OCI-LY1 (cell line): ENCODE results near the gene PHC1.
"Not testable (repeated sequence)": the region's sequence is repeated elsewhere in the genome, so short reads cannot be mapped to it uniquely, and the experiment has no call there.

Experiments
- H2AFZ ChIP-seq: fragments of 200-600 bp; sonication (generic), shearing (Covaris generic); 2 replicates; pipeline ENCODE4 v1.6.0; 2014; ENCODE audit warnings: antibody characterized with exemption, mild to moderate bottlenecking, low read length
- H3F3A ChIP-seq: fragments of 200-600 bp; sonication (generic), shearing (Covaris generic); 2 replicates; pipeline ENCODE4 v1.6.0; 2014; ENCODE audit warnings: mild to moderate bottlenecking, antibody characterized with exemption, low read length, moderate library complexity; ENCODE audit not compliant: insufficient read depth
- H3K27ac ChIP-seq: fragments of 200-600 bp; sonication (generic); 2 replicates; pipeline ENCODE4 v1.5.1; 2014; ENCODE audit warnings: low read length, mixed run types, mild to moderate bottlenecking, low read depth; ENCODE audit not compliant: poor library complexity, severe bottlenecking
- H3K27me3 ChIP-seq: fragments of 200-600 bp; sonication (generic); 2 replicates; pipeline ENCODE4 v1.6.0; 2014; ENCODE audit warnings: antibody characterized with exemption, mild to moderate bottlenecking, low read length, moderate library complexity; ENCODE audit not compliant: insufficient read depth
- H3K36me3 ChIP-seq: fragments of 200-600 bp; sonication (generic); 2 replicates; pipeline ENCODE4 v1.6.1; 2014; ENCODE audit warnings: mild to moderate bottlenecking, antibody characterized with exemption, low read length, moderate library complexity, mixed read lengths; ENCODE audit not compliant: insufficient read depth
- H3K4me1 ChIP-seq: fragments of 200-600 bp; sonication (generic); 2 replicates; pipeline ENCODE4 v1.5.1; 2014; ENCODE audit warnings: mild to moderate bottlenecking, low read length, moderate library complexity; ENCODE audit not compliant: insufficient read depth, severe bottlenecking
- H3K4me2 ChIP-seq: fragments of 200-600 bp; sonication (generic), shearing (Covaris generic); 2 replicates; pipeline ENCODE4 v1.6.1; 2014; ENCODE audit warnings: low read length
- H3K4me3 ChIP-seq: fragments of 200-600 bp; sonication (generic); 2 replicates; pipeline ENCODE4 v1.5.1; 2014; ENCODE audit warnings: low read length, low read depth, mild to moderate bottlenecking, mixed read lengths; ENCODE audit not compliant: poor library complexity, severe bottlenecking
- H3K79me2 ChIP-seq: fragments of 200-600 bp; shearing (Covaris generic); 2 replicates; pipeline ENCODE4 v1.6.1; 2016; ENCODE audit warnings: mixed run types, low read length, mixed read lengths; ENCODE audit not compliant: insufficient read depth
- H3K9ac ChIP-seq: fragments of 200-600 bp; sonication (generic), shearing (Covaris generic); 2 replicates; pipeline ENCODE4 v1.6.1; 2014; ENCODE audit warnings: mild to moderate bottlenecking, low read length, mixed read lengths
- H3K9me2 ChIP-seq: fragments of 200-600 bp; sonication (generic), shearing (Covaris generic); 2 replicates; pipeline ENCODE4 v1.6.1; 2014; ENCODE audit warnings: low read depth, mild to moderate bottlenecking, low read length, mixed read lengths
- H3K9me3 ChIP-seq: fragments of 200-600 bp; shearing (Covaris generic); 2 replicates; pipeline ENCODE4 v1.6.1; 2014; ENCODE audit warnings: low read length, mixed read lengths
- H4K20me1 ChIP-seq: fragments of 200-600 bp; sonication (generic), shearing (Covaris generic); 2 replicates; pipeline ENCODE4 v1.6.0; 2016; ENCODE audit warnings: mild to moderate bottlenecking, low read length; ENCODE audit not compliant: insufficient read depth
- CTCF ChIP-seq: fragments of 200-600 bp; sonication (generic), shearing (Covaris generic); IDR thresholded peaks from 2 replicates; pipeline ENCODE4 v1.5.1; 2017; ENCODE audit warnings: mild to moderate bottlenecking, antibody characterized with exemption, low read length, moderate library complexity, mixed read lengths
- EZH2 ChIP-seq: fragments of 200-600 bp; sonication (generic), shearing (Covaris generic); IDR thresholded peaks from 2 replicates; pipeline ENCODE4 v1.8.0; 2017; ENCODE audit warnings: borderline replicate concordance, mixed run types, mild to moderate bottlenecking, antibody characterized with exemption, low read length, moderate library complexity, mixed read lengths

Gene PHC1

DNA sequence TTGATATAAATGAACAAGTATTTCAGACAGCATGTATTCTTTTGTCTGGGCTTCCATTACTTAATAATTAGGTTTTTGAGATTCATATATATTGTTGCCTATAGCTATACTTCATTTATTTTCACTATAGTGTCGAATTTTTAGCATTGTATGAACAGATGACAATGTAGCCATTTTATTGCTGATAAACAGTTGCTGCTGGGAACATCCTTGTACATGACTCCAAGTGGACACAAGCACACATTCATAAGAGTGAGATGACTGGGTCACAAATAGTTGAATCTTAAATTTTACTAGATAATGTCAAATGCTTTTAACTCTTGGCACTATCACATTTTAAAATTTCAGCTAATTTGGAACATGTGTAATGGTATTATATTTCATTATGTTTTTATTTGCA lies 19.3 kb upstream of the PHC1 start:
- no peaks in the 10 kb centered on the region for H3K36me3 ChIP-seq
- no peak overlapping the region for H3K27ac ChIP-seq
- no peak overlapping the region for H2AFZ ChIP-seq
- no peak overlapping the region for H3K9ac ChIP-seq
- no peaks in the 10 kb centered on the region for H4K20me1 ChIP-seq
- no peaks in the 10 kb centered on the region for H3K27me3 ChIP-seq
- no peaks in the 10 kb centered on the region for H3K9me2 ChIP-seq
- no peak overlapping the region for H3K4me2 ChIP-seq
- H3K4me1 ChIP-seq = peaks cover 3% of the 10 kb centered on the region
- H3K9me3 ChIP-seq = peaks cover 3% of the 10 kb centered on the region; the same call in 1 of the 2 replicates
- H3K79me2 ChIP-seq = no peaks in the 10 kb centered on the region
- TF ChIP-seq CTCF (no peak), EZH2 (no peak)
- no peak overlapping the region for H3K4me3 ChIP-seq
- H3F3A ChIP-seq = no peaks in the 10 kb centered on the region

DNA sequence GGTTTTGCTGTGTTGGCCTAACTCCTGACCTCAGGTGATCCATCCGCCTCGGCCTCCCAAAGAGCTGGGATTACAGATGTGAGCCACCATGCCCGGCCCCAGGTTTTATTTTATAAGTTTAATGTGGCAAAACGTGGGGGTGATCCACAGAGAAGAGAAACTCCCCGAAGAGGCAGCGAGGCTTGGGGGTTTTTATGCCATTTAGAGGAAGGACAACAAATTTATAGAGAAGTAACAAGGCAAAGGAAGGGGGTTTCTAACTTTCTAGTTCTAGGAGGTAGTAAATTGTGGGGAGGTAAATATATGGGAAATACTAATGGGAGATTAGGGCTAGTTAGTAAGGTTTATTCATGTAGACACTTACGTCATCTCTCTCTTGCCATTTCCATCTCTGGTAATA lies 17.2 kb upstream of the PHC1 start:
- H3F3A ChIP-seq = no peaks in the 10 kb centered on the region
- no peak overlapping the region for H3K4me3 ChIP-seq
- no peak overlapping the region for H3K9ac ChIP-seq
- no peaks in the 10 kb centered on the region for H4K20me1 ChIP-seq
- no peaks in the 10 kb centered on the region for H3K36me3 ChIP-seq
- H3K9me3 ChIP-seq = peaks cover 3% of the 10 kb centered on the region; the same call in 1 of the 2 replicates
- H3K27me3 ChIP-seq = no peaks in the 10 kb centered on the region
- H2AFZ ChIP-seq = no peak overlapping the region
- no peaks in the 10 kb centered on the region for H3K9me2 ChIP-seq
- no peak overlapping the region for H3K27ac ChIP-seq
- no peaks in the 10 kb centered on the region for H3K79me2 ChIP-seq
- TF ChIP-seq EZH2 (no peak), CTCF (no peak)
- no peaks in the 10 kb centered on the region for H3K4me1 ChIP-seq
- H3K4me2 ChIP-seq = no peak overlapping the region

DNA sequence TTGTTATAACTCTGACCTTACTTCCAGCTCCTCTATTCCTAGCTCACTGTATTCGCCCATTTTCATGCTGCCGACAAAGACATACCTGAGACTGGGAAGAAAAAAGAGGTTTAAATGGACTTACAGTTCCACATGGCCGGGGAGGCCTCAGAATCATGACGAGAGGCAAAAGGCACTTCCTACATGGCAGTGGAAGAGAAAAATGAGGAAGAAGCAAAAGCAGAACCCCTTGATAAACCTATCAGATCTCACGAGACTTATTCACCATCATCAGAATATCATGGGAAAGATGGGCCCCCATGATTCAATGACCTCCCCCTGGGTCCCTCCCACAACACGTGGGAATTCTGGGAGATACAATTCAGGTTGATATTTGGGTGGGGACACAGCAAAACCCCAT lies 14.5 kb upstream of the PHC1 start:
- Histone ChIP-seq H3F3A (no peaks in the 10 kb centered on the region), H3K9ac (no peak overlapping the region), H3K27me3 (no peaks in the 10 kb centered on the region), H3K27ac (no peak overlapping the region), H3K4me2 (no peak overlapping the region), H3K79me2 (no peaks in the 10 kb centered on the region), H3K9me2 (no peaks in the 10 kb centered on the region), H4K20me1 (no peaks in the 10 kb centered on the region), H2AFZ (no peak overlapping the region), H3K9me3 (peaks cover 3% of the 10 kb centered on the region; the same call in 1 of the 2 replicates), H3K36me3 (no peaks in the 10 kb centered on the region), H3K4me1 (peaks cover 6% of the 10 kb centered on the region), H3K4me3 (no peak overlapping the region)
- TF ChIP-seq CTCF = no peak
- TF ChIP-seq EZH2 = no peak

- H3K27me3 ChIP-seq, H3F3A ChIP-seq, H3K27ac ChIP-seq, H3K4me1 ChIP-seq, H3K4me2 ChIP-seq, H3K9me2 ChIP-seq, H3K36me3 ChIP-seq, H2AFZ ChIP-seq, H4K20me1 ChIP-seq, H3K79me2 ChIP-seq, H3K9me3 ChIP-seq, H3K9ac ChIP-seq, H3K4me3 ChIP-seq: not testable (repeated sequence)
These were observed 11.6 kb upstream of the PHC1 start for GRCh38 chr12:8902703-8903102.
